Peyer's patch (tissue), 4 donors: ENCODE measurements around the gene KHK. TPM values are rescaled to one million over a fixed set of nuclear protein-coding genes. Genes with fewer than 3 reads are reported as not detected.

Experiments used
- DNase-seq, 3 donors: peaks; one replicate each; pipeline ENCODE4 v3.0.0-alpha.2; 2017 to 2019
- H3K27ac ChIP-seq, 4 donors: fragments of 200-600 bp; sonication (generic); one replicate each; pipeline ENCODE4 v1.5.1; 2016 to 2019
- H3K27me3 ChIP-seq, 2 donors: fragments of 200-600 bp; sonication (generic); one replicate each; pipeline ENCODE4 v1.5.1; 2019
- H3K36me3 ChIP-seq, 3 donors: fragments of 200-600 bp; sonication (generic); one replicate each; pipeline ENCODE4 v1.5.1; 2016 to 2019
- H3K4me1 ChIP-seq, 4 donors: fragments of 200-600 bp; sonication (generic); one replicate each; pipeline ENCODE4 v1.5.1; 2016 to 2019
- H3K4me3 ChIP-seq, 4 donors: fragments of 200-600 bp; sonication (generic); 1 replicate in 3 of 4; 2 replicates in 1 of 4; pipeline ENCODE4 v1.5.1; 2016 to 2019; ENCODE audit warnings: mild to moderate bottlenecking in 1 of 4
- H3K9me3 ChIP-seq, 4 donors: fragments of 200-600 bp; sonication (generic); one replicate each; pipeline ENCODE4 v1.5.1; 2016 to 2019; ENCODE audit warnings: mild to moderate bottlenecking in 1 of 4
- CTCF ChIP-seq, 6 experiments: fragments of 450-650 bp in 4 of 6; fragments of 200-600 bp in 2 of 6; sonication (generic) in 1 of 6; IDR thresholded peaks; one replicate each; pipeline ENCODE4 v1.5.1; 2017 to 2019; ENCODE audit warnings: antibody characterized with exemption in 6 of 6, mild to moderate bottlenecking in 3 of 6, moderate library complexity in 1 of 6
- POLR2A ChIP-seq, 2 donors: fragments of 450-650 bp; IDR thresholded peaks; one replicate each; pipeline ENCODE4 v1.5.1; 2017; ENCODE audit warnings: antibody characterized with exemption in 2 of 2, mild to moderate bottlenecking in 2 of 2, moderate library complexity in 2 of 2
- total RNA-seq, 4 donors: library from RNA; depleted of rRNA; stranded (reverse); fragments of >200 nt; gene quantifications; one replicate each; pipeline ENCODE4 v1.1.0, GENCODE V29; 2016

The KHK gene
- total RNA-seq, 4 donors from 2014 or later, result 40.4 to 576 (median 435) TPM

GRCh38 chr2:27069961-27070618, 16.5 kb upstream of the KHK start:
- H3K4me3 ChIP-seq, result peak overlapping the region in 2 of 4 donors; percentile 66 to 97
- peaks cover 0 to 45% (median 12%) of the 10 kb centered on the region in 4 donors for H3K4me1 ChIP-seq
- no peaks in the 10 kb centered on the region for H3K27me3 ChIP-seq
- H3K9me3 ChIP-seq, result no peaks in the 10 kb centered on the region
- TF ChIP-seq POLR2A (IDR thresholded peaks at IDR 0.05) (no peak), CTCF (IDR thresholded peaks at IDR 0.05) (no peak)
- no peak for DNase-seq
- H3K36me3 ChIP-seq, result peaks cover 0 to 32% (median 0%) of the 10 kb centered on the region in 3 donors
- peak overlapping the region in 2 of 4 donors; percentile 95 to 96 for H3K27ac ChIP-seq

- no peaks in the 10 kb centered on the region for H3K9me3 ChIP-seq
- peaks cover 0 to 32% (median 0%) of the 10 kb centered on the region in 3 donors for H3K36me3 ChIP-seq
- H3K4me3 ChIP-seq, result peak overlapping the region; percentile 66 to 97 (median 82)
- DNase-seq, result no peak
- H3K27me3 ChIP-seq, result no peaks in the 10 kb centered on the region
- no peak for TF ChIP-seq POLR2A (IDR thresholded peaks at IDR 0.05)
- TF ChIP-seq CTCF (IDR thresholded peaks at IDR 0.05), result no peak
- peaks cover 0 to 52% (median 15%) of the 10 kb centered on the region in 4 donors for H3K4me1 ChIP-seq
- peak overlapping the region; percentile 88 to 96 (median 94) for H3K27ac ChIP-seq
Observed at GRCh38 chr2:27070653-27071276, 15.8 kb upstream of the KHK start.

GRCh38 chr2:27071277-27071989, 15.1 kb upstream of the KHK start, which contains the start of gene OST4:
OST4 (minus strand) TSS chr2:27071654.
- Histone ChIP-seq H3K4me1 (peaks cover 0 to 53% (median 16%) of the 10 kb centered on the region in 4 donors), H3K27ac (peak within 1 kb of the TSS; percentile 88 to 96 (median 94)), H3K36me3 (peaks cover 0 to 32% (median 0%) of the 10 kb centered on the region in 3 donors), H3K27me3 (no peaks in the 10 kb centered on the region), H3K9me3 (no peaks in the 10 kb centered on the region), H3K4me3 (peak within 1 kb of the TSS; percentile 66 to 97 (median 82))
- TF ChIP-seq CTCF (IDR thresholded peaks at IDR 0.05), result peak in 1 of 6 experiments; percentile 9
- peak; percentile 87 to 90 for TF ChIP-seq POLR2A (IDR thresholded peaks at IDR 0.05)
- DNase-seq, result peak; percentile 91 to 97 (median 96)

- H3K4me3 ChIP-seq, result peak overlapping the region; percentile 66 to 97 (median 82)
- TF ChIP-seq CTCF (IDR thresholded peaks at IDR 0.05), result no peak
- no peak for TF ChIP-seq POLR2A (IDR thresholded peaks at IDR 0.05)
- DNase-seq, result peak in 1 of 3 donors; percentile 35
- H3K9me3 ChIP-seq, result no peaks in the 10 kb centered on the region
- H3K27me3 ChIP-seq, result no peaks in the 10 kb centered on the region
- H3K27ac ChIP-seq, result peak overlapping the region; percentile 88 to 96 (median 94)
- peaks cover 0 to 57% (median 16%) of the 10 kb centered on the region in 4 donors for H3K4me1 ChIP-seq
- H3K36me3 ChIP-seq, result peaks cover 0 to 25% (median 0%) of the 10 kb centered on the region in 3 donors
Observed at GRCh38 chr2:27071990-27072830, 14.4 kb upstream of the KHK start.

- peaks cover 0 to 18% (median 0%) of the 10 kb centered on the region in 3 donors for H3K36me3 ChIP-seq
- no peak overlapping the region for H3K4me3 ChIP-seq
- DNase-seq, result no peak
- H3K27ac ChIP-seq, result peak overlapping the region; percentile 88 to 96 (median 94)
- no peaks in the 10 kb centered on the region for H3K27me3 ChIP-seq
- no peaks in the 10 kb centered on the region for H3K9me3 ChIP-seq
- peaks cover 0 to 58% (median 16%) of the 10 kb centered on the region in 4 donors for H3K4me1 ChIP-seq
- TF ChIP-seq POLR2A (IDR thresholded peaks at IDR 0.05), result no peak
- no peak for TF ChIP-seq CTCF (IDR thresholded peaks at IDR 0.05)
Observed at GRCh38 chr2:27072920-27073319, 13.7 kb upstream of the KHK start.
